ENCODE results near the gene SRGAP3. TPM values are rescaled to one million over a fixed set of nuclear protein-coding genes. Genes with fewer than 3 reads are reported as not detected.
A peak's percentile ranks its signal among the peaks of the same experiment; 100 is the strongest.

Gene SRGAP3
- total RNA-seq, 1 donor from 2014 or later, result 0.54 TPM

DNA sequence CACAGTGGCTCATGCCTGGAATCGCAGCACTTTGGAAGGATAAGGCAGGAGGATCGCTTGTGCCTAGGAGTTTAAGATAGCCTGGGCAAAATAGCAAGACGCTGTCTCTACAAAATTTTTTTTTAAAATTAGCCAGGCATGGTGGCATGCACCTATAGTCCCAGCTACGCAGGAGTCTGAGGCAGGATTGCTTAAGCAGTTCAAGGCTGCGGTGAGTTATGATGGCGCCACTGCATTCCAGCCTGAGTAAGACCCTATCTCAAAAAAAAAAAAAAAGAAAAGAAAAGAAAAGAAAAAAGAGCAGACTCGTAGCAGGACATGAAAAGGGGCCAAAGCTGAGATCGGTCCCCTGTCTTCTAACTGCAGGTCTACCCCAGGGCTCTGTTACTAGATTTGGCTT lies 18.9 kb downstream of the SRGAP3 start:
- Mint-ChIP-seq H3K9me3 (no peaks in the 10 kb centered on the region), H3K27me3 (ENCODE audit: insufficient read depth) (peaks cover 14% of the 10 kb centered on the region), H3K36me3 (ENCODE audit: low read depth) (no peaks in the 10 kb centered on the region), H3K27ac (no peak overlapping the region), H3K4me3 (no peak overlapping the region), H3K4me1 (ENCODE audit: low read depth) (no peaks in the 10 kb centered on the region)
- no peak for DNase-seq (ENCODE audit: low spot score)
- intact Hi-C loops (cut with micrococcal nuclease), result no loop called here

DNA sequence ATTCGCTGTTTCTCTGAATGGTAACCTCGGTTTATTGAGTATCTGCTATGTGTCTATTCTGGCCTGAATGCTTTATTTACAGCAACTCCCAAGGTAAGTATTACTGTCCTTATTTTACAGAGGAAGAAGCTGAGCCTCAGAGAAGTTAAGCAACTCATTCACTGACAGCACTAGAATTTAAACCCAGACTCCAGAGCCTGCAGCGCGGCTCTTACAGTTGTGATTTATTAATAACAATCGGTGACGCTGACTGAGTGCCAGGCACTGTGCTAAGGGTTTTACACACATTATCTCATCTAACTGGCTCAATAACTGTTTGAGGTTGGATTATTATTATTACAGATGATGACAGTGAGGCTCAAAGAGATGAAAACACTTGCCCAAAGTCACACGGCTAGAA lies 19.6 kb downstream of the SRGAP3 start:
- Mint-ChIP-seq H3K36me3 (ENCODE audit: low read depth) (no peaks in the 10 kb centered on the region), H3K4me1 (ENCODE audit: low read depth) (peaks cover 4% of the 10 kb centered on the region), H3K27me3 (ENCODE audit: insufficient read depth) (peaks cover 13% of the 10 kb centered on the region), H3K9me3 (no peaks in the 10 kb centered on the region), H3K27ac (no peak overlapping the region), H3K4me3 (no peak overlapping the region)
- no peak for DNase-seq (ENCODE audit: low spot score)
- intact Hi-C loops (cut with micrococcal nuclease), result no loop called here

DNA sequence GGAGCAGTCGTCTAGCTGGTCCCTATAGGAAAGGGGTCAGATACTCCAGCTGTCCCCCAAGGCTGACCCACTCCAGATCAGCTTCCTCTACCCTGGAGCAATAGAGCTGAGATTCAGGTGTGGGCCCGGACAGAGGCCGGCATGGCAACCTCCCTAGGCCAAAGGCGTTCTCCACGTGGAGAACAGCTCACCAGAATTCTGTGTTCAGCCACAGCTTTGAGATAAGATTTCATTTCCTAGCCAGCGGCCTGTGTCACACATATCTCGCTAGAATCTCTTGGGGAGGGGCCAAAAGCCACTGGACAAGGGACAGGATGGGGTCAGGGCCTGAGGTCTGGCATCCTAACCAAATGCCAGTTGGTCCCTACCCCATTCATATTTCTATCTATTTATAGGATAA lies 20.1 kb downstream of the SRGAP3 start:
- Mint-ChIP-seq H3K36me3 (ENCODE audit: low read depth) (no peaks in the 10 kb centered on the region), H3K27me3 (ENCODE audit: insufficient read depth) (peaks cover 14% of the 10 kb centered on the region), H3K4me1 (ENCODE audit: low read depth) (peaks cover 9% of the 10 kb centered on the region), H3K9me3 (no peaks in the 10 kb centered on the region), H3K27ac (no peak overlapping the region), H3K4me3 (no peak overlapping the region)
- DNase-seq (ENCODE audit: low spot score), result no peak
- intact Hi-C loops (cut with micrococcal nuclease), result no loop called here

DNA sequence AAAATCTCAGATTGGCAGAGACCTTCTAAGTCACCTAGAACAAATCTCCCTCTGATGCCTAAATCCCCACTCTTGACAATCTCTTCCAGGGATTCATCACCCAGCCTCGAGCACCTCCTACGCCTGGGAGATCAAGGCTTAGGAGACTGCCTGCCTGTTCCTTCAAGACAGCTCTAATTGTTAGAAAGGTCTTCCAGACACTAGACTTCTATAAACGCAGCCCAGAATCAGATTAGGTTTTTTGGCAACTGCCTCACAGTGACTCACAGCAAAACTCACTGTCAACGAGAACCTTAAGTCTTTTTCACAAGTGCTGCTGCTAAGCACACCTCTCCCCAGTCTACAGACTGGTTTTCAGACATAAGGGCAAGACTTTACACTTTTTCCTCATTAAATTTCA lies 23.1 kb downstream of the SRGAP3 start:
- Mint-ChIP-seq H3K9me3 (no peaks in the 10 kb centered on the region), H3K4me1 (ENCODE audit: low read depth) (peaks cover 32% of the 10 kb centered on the region), H3K36me3 (ENCODE audit: low read depth) (no peaks in the 10 kb centered on the region), H3K27me3 (ENCODE audit: insufficient read depth) (peaks cover 13% of the 10 kb centered on the region), H3K4me3 (no peak overlapping the region), H3K27ac (no peak overlapping the region)
- no peak for DNase-seq (ENCODE audit: low spot score)
- intact Hi-C loops (cut with micrococcal nuclease), result no loop called here

DNA sequence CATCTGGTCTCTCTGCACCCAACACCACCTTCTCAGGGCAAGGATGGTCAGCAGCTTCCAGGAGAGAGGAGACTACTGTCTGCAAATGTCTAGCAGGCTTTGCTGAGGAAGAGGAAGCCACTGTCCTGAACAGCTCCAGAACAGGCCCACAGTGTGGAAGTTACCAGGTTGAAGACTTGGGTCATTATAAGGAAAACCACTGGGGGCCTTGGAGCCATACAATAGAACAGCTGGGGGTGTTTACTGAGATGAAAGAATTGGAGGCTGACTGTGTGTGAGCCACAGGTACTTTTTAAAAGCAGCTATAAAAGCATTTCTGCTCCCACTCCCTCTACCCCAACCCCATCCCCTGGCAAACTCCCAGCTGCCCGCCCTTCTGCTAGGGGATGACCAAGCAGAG lies 24.2 kb downstream of the SRGAP3 start:
- intact Hi-C loops (cut with micrococcal nuclease), result no loop called here
- Mint-ChIP-seq H3K4me3 (no peak overlapping the region), H3K9me3 (no peaks in the 10 kb centered on the region), H3K27ac (no peak overlapping the region), H3K4me1 (ENCODE audit: low read depth) (peaks cover 32% of the 10 kb centered on the region), H3K36me3 (ENCODE audit: low read depth) (no peaks in the 10 kb centered on the region), H3K27me3 (ENCODE audit: insufficient read depth) (peaks cover 15% of the 10 kb centered on the region)
- no peak for DNase-seq (ENCODE audit: low spot score)

DNA sequence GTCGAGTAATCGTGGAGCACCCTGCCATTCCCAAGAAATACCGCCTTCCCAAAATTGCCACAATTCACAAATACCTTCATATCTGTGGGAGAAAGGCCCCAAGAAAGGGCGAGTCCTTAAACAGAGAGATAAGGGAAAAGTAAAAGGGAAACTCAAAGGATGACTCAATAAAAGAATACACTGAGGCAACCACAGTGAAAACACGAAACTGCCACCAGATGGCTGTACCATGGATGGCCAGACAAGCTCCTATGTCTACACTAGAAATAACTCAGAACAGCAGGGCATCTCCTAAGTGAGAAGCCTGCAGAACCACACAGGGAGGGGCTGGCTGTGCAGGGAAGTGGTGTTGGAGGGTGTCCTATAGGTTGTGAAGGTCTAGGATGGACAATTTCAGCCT lies 25.0 kb downstream of the SRGAP3 start:
- intact Hi-C loops (cut with micrococcal nuclease), result loop anchor here (1.0 kb wide), 3 partner anchors 25 to 78 kb away; partner anchors contain the start of gene SRGAP3
- H3K4me1 Mint-ChIP-seq (ENCODE audit: low read depth), result peaks cover 32% of the 10 kb centered on the region
- H3K27me3 Mint-ChIP-seq (ENCODE audit: insufficient read depth), result peaks cover 14% of the 10 kb centered on the region
- no peaks in the 10 kb centered on the region for H3K36me3 Mint-ChIP-seq (ENCODE audit: low read depth)
- DNase-seq (ENCODE audit: low spot score), result peak; percentile 2
- H3K9me3 Mint-ChIP-seq, result no peaks in the 10 kb centered on the region
- no peak overlapping the region for H3K27ac Mint-ChIP-seq
- H3K4me3 Mint-ChIP-seq, result no peak overlapping the region

DNA sequence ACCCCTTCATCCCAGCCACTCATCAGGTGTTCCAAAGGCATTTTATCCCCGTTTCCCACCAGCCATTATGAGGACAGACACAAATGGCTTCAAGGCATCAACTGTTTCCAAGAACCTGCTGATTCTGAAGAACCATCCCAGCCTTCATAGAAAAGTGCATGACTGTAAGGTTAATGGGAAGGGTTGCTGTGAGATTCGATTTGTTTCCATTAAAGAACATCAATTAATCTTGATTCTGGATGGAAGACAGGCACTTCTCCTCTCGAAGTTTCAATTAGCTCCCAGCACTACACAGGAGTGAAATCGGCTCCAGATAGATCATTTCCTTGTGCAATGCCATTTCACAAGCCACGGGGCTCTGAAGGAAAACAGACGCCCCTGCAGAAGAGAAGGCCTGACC lies 25.8 kb downstream of the SRGAP3 start:
- Mint-ChIP-seq H3K4me1 (ENCODE audit: low read depth) (peaks cover 32% of the 10 kb centered on the region), H3K36me3 (ENCODE audit: low read depth) (no peaks in the 10 kb centered on the region), H3K9me3 (no peaks in the 10 kb centered on the region), H3K27ac (no peak overlapping the region), H3K27me3 (ENCODE audit: insufficient read depth) (peaks cover 13% of the 10 kb centered on the region), H3K4me3 (no peak overlapping the region)
- DNase-seq (ENCODE audit: low spot score), result no peak
- intact Hi-C loops (cut with micrococcal nuclease), result loop anchor here (1.0 kb wide), 3 partner anchors 26 to 79 kb away; partner anchors contain the start of gene SRGAP3

DNA sequence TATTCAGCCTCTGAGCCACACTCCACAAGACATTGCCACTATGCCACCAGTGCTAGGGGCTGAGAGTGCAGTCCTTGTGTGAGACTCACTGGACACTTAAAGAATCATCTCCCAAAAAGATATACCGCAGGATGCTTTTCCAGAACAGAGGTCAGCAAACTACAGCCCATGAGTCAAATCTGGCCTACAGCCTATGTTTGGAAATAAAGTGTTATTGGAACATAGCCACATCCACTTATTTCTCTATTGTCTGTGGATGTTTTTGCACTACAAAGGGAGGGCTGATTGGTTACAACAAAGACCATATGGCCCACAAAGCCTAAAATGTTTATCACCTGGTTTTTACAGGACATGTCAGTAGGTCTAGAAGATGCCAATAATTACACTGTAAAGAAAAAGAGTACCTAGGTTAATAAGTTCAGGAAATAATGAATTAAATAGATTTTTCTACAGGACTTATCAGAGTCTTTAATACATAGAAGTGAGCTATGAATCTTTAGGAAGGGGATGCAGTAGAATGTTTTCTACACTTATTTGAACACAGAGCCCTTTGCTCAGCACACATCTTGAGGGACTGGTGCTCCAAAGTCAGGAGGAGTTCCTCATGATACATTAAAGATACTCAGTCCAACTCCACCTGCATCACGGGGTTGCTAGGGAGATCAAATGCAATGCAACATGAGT lies 26.3 kb downstream of the SRGAP3 start:
- H3K27ac Mint-ChIP-seq, result no peak overlapping the region
- no peak for DNase-seq (ENCODE audit: low spot score)
- H3K9me3 Mint-ChIP-seq, result no peaks in the 10 kb centered on the region
- peaks cover 15% of the 10 kb centered on the region for H3K27me3 Mint-ChIP-seq (ENCODE audit: insufficient read depth)
- H3K4me1 Mint-ChIP-seq (ENCODE audit: low read depth), result peaks cover 32% of the 10 kb centered on the region
- no peak overlapping the region for H3K4me3 Mint-ChIP-seq
- intact Hi-C loops (cut with micrococcal nuclease), result no loop called here
- H3K36me3 Mint-ChIP-seq (ENCODE audit: low read depth), result no peaks in the 10 kb centered on the region

DNA sequence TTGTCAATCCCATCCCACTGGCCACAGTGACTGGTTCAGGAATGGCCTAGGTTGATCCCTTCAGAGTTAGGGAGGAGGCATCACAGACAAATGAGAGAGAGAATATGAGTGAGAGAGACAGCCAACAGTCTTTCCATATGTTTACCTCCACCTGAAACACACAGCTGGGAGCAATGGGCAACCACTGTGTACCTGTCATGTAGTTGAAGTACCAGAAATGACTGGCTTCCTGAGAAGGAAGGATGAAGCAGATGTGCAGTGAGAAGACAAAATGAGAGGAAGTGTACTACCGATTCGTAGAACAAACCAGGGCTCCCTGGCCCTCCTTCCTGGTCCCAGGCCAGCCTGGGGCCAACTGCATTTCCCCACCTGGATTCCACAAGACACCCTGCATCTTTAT lies 27.4 kb downstream of the SRGAP3 start:
- no peak for DNase-seq (ENCODE audit: low spot score)
- Mint-ChIP-seq H3K9me3 (no peaks in the 10 kb centered on the region), H3K4me3 (no peak overlapping the region), H3K27me3 (ENCODE audit: insufficient read depth) (peaks cover 15% of the 10 kb centered on the region), H3K36me3 (ENCODE audit: low read depth) (no peaks in the 10 kb centered on the region), H3K27ac (no peak overlapping the region), H3K4me1 (ENCODE audit: low read depth) (peaks cover 32% of the 10 kb centered on the region)
- intact Hi-C loops (cut with micrococcal nuclease), result no loop called here

DNA sequence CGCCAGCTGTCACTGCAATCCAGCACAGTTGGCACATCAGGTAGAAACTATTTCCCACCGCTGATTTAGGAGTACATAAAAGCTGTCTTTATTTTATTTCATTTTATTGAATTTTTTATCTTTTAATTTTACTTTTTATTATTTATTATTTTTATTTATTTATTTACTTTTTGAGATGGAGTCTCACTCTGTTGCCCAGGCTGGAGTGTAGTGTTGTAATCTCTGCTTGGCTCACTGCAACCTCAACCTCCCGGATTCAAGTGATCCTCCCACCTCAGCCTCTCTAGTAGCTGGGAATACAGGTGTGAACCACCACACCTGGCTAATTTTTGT lies 31.0 kb downstream of the SRGAP3 start:
- H3K36me3 Mint-ChIP-seq (ENCODE audit: low read depth), result no peaks in the 10 kb centered on the region
- H3K9me3 Mint-ChIP-seq, result no peaks in the 10 kb centered on the region
- no peak overlapping the region for H3K27ac Mint-ChIP-seq
- no peak for DNase-seq (ENCODE audit: low spot score)
- peaks cover 15% of the 10 kb centered on the region for H3K4me1 Mint-ChIP-seq (ENCODE audit: low read depth)
- H3K4me3 Mint-ChIP-seq, result no peak overlapping the region
- peaks cover 15% of the 10 kb centered on the region for H3K27me3 Mint-ChIP-seq (ENCODE audit: insufficient read depth)
- intact Hi-C loops (cut with micrococcal nuclease), result no loop called here

DNA sequence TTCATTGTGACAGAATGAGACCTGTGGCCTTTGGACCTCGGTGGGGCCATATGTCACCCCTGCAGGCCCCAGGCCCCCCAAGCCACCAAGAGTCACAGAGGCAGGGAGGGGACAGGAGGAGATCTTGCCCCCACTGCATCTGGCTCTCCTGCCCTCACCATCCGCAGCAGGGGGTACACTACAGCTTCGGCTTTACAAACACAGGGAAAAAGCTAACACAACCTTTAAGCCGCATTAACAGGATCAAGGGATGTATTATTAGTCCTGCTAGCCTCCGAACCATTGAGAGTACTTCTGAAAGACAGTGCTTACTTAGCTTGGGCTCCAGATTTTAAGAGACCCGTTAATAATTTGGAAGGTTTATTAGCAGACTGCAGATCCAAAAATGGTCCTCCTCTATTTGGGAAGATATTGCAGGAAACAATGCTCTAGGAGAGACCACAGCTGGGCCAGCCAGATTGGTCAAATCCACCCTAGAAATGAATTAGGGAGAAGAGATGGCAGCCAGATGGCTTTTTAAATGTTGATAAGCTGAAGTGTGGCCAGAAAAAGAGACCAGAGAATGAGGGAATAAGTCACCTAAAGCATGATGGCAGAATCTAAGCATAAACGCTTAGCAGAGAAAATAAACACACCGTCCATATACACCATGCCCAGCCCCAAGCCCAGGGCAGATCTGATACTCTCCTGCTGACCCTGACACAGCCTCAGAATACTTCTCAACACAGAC lies 31.5 kb downstream of the SRGAP3 start:
- no peak overlapping the region for H3K4me3 Mint-ChIP-seq
- peaks cover 12% of the 10 kb centered on the region for H3K4me1 Mint-ChIP-seq (ENCODE audit: low read depth)
- no peaks in the 10 kb centered on the region for H3K9me3 Mint-ChIP-seq
- peaks cover 15% of the 10 kb centered on the region for H3K27me3 Mint-ChIP-seq (ENCODE audit: insufficient read depth)
- DNase-seq (ENCODE audit: low spot score), result no peak
- intact Hi-C loops (cut with micrococcal nuclease), result no loop called here
- H3K27ac Mint-ChIP-seq, result no peak overlapping the region
- H3K36me3 Mint-ChIP-seq (ENCODE audit: low read depth), result no peaks in the 10 kb centered on the region

DNA sequence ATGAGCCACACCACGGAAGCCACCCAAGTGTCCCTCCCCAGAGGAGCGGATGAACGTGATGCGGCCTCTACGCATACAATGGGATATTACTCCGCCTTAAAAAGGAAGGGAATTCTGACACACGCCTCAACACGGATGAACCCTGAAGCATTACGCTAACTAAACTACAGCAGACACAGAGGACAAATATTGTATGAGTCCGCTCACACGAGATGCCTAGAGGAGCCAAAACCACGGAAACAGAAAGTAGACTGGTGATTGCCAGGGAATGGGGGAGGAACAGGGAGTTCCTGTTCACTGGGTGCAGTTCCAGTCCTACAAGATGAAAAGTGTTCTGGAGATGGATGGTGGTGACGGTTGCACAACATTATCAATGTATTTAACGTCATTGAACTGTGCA lies 32.7 kb downstream of the SRGAP3 start:
- Mint-ChIP-seq H3K27me3 (ENCODE audit: insufficient read depth) (peaks cover 11% of the 10 kb centered on the region), H3K27ac (no peak overlapping the region), H3K9me3 (no peaks in the 10 kb centered on the region), H3K4me3 (no peak overlapping the region), H3K4me1 (ENCODE audit: low read depth) (peaks cover 3% of the 10 kb centered on the region), H3K36me3 (ENCODE audit: low read depth) (no peaks in the 10 kb centered on the region)
- intact Hi-C loops (cut with micrococcal nuclease), result no loop called here
- DNase-seq (ENCODE audit: low spot score), result no peak

DNA sequence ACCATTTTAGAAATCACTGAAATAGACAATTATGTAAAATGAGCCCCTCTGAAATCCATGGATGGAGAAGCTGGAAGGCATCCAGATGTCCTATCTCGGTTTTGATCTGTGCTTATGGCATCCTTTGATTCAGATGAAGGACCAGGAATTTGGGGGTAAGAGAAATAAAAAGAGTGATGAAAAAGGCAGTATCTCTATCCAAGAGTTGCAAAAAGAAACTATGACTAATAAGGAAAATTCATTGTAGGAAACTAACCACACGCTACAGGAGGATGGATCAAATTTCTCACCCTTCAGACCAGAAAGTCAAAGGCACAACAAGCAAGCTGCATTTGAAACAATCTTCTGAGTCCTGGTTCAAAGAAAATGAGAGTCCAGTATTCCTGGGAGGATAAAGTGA lies 34.8 kb downstream of the SRGAP3 start:
- Mint-ChIP-seq H3K27me3 (ENCODE audit: insufficient read depth) (peaks cover 8% of the 10 kb centered on the region), H3K9me3 (no peaks in the 10 kb centered on the region), H3K36me3 (ENCODE audit: low read depth) (no peaks in the 10 kb centered on the region), H3K4me3 (no peak overlapping the region), H3K27ac (no peak overlapping the region), H3K4me1 (ENCODE audit: low read depth) (no peaks in the 10 kb centered on the region)
- intact Hi-C loops (cut with micrococcal nuclease), result no loop called here
- no peak for DNase-seq (ENCODE audit: low spot score)
